ENCODE measurements around the gene HPCAL1.
"Not testable (repeated sequence)": the region's sequence is repeated elsewhere in the genome, so short reads cannot be mapped to it uniquely, and the experiment has no call there.

The HPCAL1 gene

GRCh38 chr2:10448576-10449485 lies 146.1 kb downstream of the HPCAL1 start:
- peak; percentile 92 to 98 for DNase-seq

GRCh38 chr2:10449486-10449831 lies 146.8 kb downstream of the HPCAL1 start:
- no peak for DNase-seq

GRCh38 chr2:10449838-10450691 lies 147.4 kb downstream of the HPCAL1 start:
- no peak for DNase-seq

- no peak for DNase-seq
These were observed 149.1 kb downstream of the HPCAL1 start for GRCh38 chr2:10451819-10452218.

GRCh38 chr2:10452312-10452711 lies 149.6 kb downstream of the HPCAL1 start:
- DNase-seq: peak in 1 of 2 experiments; percentile 49

GRCh38 chr2:10452956-10453904 lies 150.5 kb downstream of the HPCAL1 start:
- DNase-seq: no peak

- DNase-seq: no peak
These were observed 151.2 kb downstream of the HPCAL1 start for GRCh38 chr2:10453905-10454298.

GRCh38 chr2:10454505-10454904 lies 151.8 kb downstream of the HPCAL1 start:
- no peak for DNase-seq

- not testable (repeated sequence) for DNase-seq
These were observed 154.5 kb downstream of the HPCAL1 start for GRCh38 chr2:10457195-10457594.

GRCh38 chr2:10457846-10458598 lies 155.3 kb downstream of the HPCAL1 start:
- peak in 1 of 2 experiments; percentile 25 for DNase-seq

- no peak for DNase-seq
These were observed 157.7 kb downstream of the HPCAL1 start for GRCh38 chr2:10460366-10460796.

- no peak for DNase-seq
These were observed 159.7 kb downstream of the HPCAL1 start for GRCh38 chr2:10462178-10463083.

GRCh38 chr2:10465910-10466309 lies 163.2 kb downstream of the HPCAL1 start:
- DNase-seq: no peak

GRCh38 chr2:10466801-10467200 lies 164.1 kb downstream of the HPCAL1 start:
- no peak for DNase-seq

GRCh38 chr2:10467401-10467800 lies 164.7 kb downstream of the HPCAL1 start:
- DNase-seq: no peak

GRCh38 chr2:10469301-10469700 lies 166.6 kb downstream of the HPCAL1 start:
- DNase-seq: no peak

- no peak for DNase-seq
These were observed 167.4 kb downstream of the HPCAL1 start for GRCh38 chr2:10469955-10470608.

- DNase-seq: no peak
These were observed 168.4 kb downstream of the HPCAL1 start for GRCh38 chr2:10471046-10471571.

GRCh38 chr2:10471955-10472354 lies 169.3 kb downstream of the HPCAL1 start:
- DNase-seq: no peak

Measured in NCI-H446 (cell line).